Activated CD8-positive, alpha-beta memory T cell treated with anti-CD3 and anti-CD28 coated beads, Interleukin-2, amount 50 U/mL, for 4 hours (primary cell): Measurements from ENCODE around the gene IRF1.

ENCODE experiments used
- DNase-seq: peaks from one replicate; pipeline ENCODE4 v3.0.0-alpha.2; 2020

IRF1 gene

DNA sequence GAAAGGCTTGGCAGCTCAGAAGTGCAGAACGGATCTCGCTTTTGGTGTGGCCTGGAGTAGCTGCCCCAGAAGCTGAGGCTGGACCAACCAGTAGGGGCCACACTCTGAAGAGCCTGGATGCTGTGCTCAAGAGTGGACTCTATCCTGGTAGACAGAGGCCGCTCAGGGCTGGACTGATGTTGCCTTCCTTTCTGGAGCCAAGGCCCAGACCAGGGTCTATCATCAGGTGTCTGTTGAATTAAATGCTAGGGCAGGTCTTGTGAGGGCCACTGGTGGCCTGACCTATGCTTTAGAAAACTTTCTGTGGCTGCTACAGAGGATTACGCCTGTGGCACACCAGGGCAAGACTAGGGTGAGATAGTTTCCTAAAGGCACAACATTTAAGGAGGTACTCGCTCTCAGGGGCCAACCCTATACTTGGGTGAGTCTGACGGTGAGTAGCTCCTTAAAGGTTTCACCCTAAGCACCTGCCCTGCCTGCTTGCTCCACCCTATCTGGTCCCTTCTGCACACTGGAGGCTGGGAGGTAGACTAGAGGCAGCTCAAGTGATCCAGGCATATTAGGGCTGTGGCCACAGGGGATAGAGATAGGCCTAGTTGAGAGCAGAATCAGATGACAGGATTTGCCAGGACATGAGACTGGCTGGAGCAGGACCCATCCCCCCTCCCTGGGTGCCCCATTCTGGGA lies 9.8 kb upstream of the IRF1 start:
- DNase-seq: no peak

DNA sequence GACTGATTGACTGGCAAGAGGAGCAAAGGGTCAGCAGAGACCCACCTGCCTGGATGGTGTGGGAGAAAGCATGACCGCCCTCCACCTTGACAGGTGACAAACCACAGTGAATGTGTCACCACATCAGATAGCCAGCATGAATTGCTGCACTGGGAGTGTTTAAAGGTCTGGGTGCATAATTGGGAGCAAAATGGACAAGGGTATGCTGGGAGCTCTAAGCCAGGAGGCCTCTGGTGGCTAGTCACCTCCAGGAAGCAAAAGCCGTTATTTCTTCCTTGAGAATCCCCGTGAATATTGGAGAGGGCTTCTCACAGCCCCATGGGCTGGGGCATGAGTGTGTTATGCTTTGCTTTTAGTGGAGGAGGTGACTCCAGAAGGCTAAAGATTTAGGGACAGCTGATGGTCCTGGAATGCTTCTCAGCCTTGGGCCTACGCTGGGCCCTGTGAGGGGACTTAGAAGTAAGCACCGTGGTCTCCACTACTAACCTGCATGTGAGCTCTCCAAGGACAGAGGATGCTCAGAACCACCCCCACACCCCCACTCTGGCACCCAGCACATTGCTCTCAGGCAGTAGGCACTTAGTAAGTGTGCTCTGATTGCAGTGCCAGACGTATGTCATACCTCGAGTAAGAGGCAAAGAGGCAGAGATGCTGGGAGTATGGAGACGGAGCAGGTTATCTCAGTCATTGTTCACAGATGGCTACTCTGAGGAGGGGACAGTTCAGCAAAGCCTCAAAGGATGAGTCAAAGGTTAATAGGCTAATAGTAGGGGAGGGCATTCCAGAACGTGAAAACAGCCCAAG lies 9.1 kb upstream of the IRF1 start:
- DNase-seq: peak; percentile 16

DNA sequence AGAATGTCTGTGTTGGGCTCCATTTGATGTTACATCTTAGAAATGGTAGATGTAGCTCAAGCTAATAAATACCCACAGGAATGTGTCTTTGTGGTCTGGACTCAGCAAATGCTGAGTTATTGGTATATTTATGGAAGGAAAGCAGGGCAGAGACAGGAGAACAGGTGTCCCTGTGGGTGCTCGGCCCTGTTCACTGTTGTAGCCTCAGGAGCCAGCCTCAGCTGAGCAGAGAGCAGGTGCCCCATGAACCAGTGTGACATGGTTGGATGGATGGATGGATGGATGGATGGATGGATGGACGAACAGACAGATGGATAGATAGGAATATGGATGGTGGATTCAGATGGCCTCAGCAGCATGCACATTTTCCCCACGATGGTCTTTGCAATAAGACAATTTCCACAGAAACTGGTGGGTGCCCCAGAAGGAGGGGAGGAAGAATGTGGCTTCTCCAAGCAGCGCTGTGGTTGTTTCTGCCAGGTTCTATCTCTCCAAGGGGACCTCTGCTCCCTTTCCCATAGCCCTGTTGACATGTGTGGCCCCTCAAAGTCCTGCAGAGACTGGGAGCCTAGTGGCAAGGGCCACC lies 8.2 kb upstream of the IRF1 start:
- DNase-seq: no peak

DNA sequence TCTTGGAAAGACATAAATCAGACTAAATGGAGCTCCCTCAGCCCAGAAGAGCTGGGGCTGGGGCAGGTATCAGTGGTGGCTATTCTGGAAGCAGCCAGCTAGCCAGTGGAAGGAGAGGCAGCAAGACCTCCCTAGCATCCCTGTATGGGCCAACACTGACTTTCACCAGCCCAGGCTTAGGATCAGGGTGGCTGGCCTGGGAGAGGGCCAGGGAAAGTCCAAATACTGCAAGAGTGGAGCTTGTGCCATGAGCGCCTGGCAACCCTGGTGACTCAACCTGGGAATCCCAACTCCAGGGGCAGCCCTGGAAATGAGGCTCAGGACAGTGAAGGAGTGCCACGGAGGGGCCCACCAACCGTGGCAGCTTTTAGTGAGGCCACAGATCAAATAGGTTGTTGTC lies 7.6 kb upstream of the IRF1 start:
- DNase-seq: no peak

DNA sequence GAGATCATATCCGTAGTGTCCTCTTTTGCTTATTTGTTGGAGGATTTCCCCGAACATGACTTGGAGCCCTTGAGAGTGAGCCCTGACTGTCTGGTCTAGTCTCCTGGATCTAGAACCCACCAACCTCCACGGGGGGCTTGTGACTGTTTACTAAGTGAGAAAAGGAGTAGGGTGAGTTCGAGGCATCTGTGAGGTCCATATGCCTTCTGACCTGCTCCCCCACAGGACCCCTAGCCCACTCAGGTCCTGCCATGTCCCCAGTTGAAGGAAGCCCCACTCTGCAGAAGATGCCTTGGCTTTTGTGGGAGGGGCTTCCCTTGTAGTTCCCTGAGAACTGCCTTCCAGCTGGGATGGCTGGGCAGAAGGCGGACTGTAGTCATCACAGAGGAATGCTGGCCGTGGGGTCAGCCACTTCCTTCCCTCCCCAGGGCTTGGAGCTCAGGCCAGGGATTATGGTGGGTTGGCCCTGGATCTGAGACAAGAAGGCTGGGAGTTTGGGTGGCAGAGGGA lies 7.0 kb upstream of the IRF1 start:
- DNase-seq: peak; percentile 16

DNA sequence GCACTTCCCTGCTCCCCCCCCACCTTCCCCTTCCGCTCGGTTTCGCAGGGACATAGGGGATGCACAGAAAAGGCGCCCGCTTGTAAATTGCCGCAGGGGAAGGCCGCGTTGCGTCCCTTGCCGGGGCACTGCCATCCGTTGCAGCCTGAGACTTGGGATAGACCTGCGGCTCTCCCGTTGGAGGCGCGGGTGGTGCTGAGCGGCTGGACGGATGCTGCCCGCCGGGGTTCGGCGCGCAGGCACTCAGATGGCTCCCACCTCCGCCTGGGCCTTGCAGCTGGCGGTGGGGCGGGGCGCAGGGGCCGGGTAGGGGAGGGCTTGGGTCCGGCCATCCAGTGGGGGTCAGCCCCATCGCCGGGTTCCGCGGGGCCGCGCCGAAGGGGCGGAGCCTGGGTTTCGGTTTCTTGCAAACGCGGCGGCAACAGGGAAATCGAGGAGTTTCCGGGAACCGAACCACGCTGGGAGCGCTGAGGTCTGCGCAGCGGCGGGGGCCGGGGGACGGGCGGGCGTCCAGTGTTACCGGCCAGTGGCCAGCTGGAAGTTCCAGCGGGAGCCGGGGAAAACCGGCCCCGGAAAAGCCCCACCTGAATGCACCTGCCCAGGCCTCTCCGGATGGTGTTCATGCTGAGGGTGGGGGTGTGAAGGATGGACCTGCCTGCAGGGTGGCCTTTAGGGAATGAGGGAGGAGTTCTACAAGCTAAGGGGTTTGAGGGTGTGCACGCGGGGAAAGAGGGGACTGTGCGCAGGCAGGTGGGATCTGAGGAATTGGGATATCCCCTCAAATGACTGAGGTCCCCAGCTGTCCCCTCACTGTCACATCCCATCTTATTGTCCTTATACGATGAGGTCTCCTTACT lies 6.3 kb upstream of the IRF1 start:
- DNase-seq: peak; percentile 72

DNA sequence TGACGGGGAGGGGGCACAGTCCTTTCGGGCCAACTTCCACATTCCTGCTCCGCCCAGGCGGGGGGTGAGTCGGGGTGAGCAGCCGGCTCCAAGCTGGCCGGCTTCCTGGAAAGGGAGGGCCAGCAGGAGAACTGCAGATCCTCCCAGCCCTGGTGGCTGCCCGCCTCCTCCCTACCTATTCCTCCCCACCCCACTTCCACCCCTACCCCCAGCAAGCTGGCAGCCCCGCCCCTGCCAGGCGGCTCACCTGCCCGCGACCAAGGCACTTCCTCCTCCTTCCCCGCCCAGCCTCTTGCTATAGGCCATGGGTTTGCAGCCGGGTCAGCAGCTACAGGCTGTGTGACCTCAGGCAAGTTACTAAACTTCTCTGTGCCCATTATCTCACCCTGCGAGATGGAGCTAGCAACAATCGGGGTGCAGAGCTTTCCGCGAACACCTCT lies 5.6 kb upstream of the IRF1 start:
- peak; percentile 84 for DNase-seq

DNA sequence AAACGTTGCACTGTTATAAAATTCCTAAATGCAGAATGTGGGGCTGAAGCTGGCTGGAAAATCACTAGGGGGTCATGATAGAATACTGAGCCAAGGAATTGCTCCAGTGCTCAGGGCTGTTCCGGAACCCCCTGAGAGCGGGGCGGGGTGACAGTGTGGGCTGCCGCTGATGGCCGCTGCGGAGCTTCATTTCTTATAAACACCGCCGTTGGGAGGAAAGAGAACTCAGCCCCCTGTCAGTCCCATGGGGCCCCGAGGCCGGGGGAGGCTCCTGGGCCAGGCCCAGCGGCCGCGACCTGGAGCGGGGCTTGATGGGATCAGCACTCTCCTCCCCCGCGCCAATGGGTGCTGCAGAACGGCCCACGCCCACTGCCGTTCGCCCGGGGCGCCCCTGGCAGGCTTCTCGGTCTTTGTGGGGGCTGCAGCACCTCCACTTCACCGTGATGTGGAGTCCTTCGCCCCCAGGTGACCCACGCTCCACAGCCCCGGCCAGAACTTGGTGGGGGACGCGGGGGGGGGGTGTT lies 5.2 kb upstream of the IRF1 start:
- peak; percentile 72 for DNase-seq

DNA sequence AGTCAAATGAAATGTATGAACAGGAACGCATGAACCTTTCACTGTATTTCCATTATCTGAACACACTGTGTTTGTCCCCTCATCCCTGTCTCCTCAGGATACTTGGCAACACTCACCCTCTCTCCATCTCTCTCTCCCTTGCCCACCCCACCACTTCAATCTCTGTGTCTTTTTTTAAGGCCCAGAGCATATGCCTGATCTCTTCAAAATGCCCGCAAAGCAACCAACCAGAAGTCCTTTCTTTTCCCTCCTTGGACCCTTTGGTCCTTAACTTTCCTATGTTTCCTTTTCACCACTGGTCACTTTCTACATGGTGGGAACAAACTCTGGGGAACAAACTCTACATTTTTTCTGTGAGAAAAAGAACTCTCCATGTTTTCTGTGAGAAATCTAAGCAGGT lies 3.2 kb upstream of the IRF1 start:
- DNase-seq: no peak

DNA sequence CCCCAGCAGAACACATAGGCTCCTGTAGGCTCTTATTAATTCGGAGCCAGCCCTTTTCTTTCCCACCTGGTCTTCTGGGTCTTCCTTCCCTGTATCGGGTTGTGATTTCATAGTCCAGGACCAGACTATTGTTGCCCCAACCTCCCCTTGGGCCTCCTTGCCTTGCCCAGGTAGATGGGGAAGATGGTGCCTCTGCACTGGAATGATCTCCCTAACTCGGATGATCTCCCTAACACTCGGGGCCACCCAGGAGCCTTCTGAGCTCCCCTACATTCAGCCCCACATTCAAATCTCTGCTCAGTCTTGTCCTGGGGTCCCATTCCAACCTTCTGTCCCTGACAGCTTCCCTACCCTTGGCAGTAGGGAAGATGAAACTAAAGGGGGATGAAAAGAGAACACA lies 2.7 kb upstream of the IRF1 start:
- DNase-seq: no peak

DNA sequence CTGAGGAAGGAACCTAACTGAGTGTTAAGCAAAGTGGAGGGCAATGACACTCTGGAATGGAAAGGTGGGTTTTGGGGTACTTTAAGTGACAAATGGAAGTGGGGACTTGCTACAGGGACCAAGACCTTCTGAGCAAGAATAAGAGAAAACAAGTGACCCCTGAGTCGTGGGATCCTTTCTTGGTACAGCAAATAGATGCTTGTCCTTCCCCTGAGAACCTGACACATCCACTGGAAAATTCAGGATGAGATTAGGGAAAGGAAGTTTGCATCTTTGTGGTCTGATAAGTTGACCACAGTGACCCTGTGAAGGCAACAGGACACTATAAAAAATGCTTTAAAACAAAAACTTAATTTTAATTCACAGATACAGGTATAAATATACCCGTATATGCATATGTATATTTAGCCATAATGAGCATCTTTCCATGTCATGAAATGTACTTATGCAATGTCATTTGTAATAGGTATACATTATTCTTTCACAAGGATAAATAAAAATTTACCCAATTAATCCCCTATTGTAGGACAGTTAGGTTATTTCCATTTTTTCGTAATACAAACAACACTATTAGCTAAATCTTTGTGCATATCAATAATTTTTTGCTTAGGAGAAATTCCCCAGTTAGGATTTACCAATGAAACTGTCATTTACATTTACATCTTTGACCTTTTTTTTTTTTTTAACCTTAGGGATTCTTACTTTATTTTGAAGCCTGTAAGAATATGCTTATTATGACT lies 2.0 kb upstream of the IRF1 start:
- DNase-seq: no peak

DNA sequence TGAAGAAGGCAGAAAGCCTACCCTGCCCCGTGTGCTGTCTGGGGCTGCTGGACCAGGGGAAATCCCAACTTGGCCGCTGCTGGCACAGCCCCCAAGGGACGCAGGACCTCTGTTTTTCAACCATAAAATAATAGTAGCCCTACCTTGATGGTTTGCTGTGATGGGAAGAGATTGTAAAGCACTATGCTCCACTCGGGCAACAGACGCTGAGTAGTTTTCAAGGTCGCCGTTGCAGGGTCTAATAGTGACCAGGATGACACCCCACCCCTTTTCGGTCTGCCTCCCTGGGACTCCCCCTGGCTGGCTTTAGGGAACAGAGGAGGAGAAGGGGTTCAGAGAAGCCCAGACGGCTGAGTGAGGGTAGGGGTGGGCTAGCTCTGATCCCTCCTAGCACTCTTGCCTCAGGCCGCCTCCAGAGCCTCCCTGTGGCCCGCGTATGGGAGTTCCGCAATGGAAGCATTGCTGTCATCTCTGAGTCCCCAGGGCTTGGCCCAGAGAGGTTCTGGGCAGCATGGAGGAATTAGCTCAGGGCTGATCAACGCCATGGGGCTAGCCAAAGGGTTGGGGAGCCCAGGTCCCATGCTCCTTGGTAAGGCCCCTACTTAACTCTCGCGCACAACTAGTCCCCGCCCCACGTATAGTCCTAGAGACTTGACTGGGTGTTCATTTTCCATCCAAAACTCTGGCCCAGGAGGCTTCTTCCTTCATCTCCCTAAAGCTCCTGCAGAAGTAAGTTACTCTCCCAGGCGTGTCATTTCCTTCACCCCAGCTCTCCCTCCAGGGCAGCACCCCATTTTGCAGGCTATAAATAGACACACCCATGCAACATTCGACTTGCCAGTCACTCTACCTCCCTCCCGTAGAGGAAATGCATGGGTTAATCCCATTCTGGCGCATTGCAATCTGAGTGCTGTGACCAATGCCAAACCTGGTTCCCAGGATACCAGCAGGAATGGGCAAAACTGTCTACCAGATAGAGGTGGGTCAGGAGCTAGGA lies 1.1 kb upstream of the IRF1 start:
- DNase-seq: peak; percentile 41

DNA sequence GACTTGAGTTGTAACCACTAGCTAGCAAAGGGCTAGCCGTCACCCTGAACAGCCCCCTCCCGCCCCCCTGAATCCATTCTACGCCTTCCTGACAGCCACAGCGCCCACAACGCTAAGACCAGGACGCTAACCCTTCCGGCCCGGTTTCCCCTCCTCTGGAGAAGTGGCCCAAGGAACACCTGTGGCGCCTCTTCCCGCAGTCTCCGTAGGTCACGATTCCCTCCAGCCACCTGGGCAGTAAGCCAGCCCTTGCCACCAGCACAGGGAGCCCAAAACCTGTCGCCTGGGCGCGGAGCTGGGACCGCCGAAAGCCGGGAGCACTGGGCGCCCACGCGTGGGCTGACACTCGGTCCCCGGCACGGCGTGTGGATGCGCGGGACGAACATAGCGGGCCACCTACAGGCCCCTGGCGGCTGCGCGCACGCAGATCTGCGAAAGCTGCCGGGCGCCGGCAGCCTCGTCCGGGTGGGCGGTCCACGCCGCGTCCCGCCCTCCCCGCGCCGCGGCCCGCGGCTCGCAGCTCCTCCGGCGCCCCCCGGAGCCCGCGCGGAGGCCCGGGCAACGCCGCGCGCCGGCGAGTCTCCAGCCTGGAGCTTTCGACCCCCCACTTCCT lies 596 bp downstream of the IRF1 start:
- DNase-seq: peak; percentile 67

DNA sequence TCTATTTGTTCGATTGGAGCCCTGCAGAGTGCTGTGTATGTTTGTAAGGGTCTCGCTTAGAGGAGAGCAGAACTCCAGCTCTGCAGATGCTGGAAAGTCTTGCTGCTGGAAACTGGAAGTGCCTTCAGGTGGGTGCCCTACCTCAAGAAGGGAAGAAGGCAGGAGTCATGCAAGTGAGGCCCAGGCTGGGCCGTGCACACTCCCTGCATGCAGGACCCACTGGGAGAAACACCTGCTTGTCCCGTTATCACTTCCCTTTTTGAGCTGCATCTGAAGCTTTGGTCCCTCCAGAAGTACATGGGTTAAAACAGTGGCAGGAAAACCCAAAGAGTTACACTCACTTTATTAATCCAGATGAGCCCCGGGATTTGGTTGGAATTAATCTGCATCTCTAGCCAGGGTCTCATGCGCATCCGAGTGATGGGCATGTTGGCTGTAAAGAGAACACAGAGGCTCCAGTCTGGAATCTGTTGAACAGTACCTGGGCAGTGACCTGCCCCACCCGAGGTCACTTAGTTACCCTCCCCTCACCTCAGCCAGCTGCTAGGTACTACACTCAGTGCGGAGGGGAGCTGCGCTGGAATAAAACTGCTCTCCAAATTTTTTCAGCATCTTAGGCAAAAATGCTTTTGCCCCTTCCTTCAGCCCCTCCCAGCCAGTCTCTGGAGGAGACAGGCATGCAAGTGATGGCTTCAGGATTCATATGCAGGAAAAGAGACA lies 1.4 kb downstream of the IRF1 start:
- DNase-seq: peak; percentile 26

DNA sequence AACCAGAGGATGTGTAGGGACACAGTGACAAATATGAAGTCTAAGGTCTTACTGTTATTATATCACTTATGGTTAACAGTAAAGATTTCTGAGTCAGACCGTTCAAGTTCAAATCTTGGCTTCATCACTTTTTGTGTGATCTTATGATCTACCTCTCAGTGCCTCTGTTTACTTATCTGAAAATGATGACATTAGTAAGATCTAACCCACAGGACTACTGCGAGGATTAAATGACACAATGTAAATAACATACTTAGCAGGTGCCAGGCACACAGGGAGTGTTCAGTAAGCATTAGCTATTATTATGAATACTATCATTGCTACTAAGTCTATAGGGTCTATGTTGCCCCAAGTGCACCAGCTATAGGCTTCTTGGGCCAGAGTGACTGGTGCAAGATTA lies 2.0 kb downstream of the IRF1 start:
- no peak for DNase-seq

DNA sequence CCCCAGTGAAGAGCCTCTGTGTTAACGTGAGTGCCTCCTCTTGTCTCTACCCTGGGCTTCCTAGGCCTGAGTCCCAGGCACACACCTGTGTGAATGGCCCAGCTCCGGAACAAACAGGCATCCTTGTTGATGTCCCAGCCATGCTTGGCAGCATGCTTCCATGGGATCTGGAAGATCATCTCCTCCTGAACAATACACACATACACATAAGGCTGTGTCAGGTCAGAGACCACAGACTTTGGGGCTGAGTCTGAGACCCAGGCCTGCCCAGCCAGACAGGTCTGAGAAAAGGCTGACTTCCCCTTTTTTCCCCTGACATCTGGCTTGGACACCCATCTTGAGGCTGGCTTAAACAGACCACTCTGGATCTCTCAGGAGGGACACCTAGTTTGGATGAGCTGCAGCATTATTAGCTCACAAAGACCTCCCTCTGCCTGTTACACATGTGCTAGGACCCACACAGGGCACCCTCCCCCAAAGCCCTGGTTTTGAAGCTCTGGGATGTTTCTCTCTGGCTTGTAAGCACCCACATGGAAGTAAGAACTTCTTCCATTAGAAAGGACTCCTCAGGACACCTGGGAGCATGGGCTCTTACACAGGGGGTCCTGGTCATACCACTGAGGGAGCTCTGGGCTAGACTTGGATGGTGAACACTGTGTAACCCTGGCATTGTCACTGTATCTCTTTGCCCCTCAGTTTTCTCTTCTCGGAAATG lies 2.6 kb downstream of the IRF1 start:
- peak; percentile 16 for DNase-seq

DNA sequence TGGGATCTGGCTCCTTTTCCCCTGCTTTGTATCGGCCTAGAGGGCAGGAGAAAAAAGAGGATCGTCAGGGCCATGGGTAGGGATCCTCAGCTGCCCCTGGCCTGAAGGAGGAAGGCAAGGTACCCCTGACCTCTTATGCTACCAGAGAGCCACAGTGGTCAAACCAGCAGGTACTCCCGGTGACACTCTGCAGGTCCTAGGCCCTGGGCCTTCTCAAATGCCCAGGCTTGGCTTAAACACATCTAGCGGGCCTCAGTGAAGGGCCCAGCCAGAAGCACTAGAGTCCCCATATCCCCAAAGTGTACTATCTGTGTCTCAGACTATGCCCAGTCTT lies 3.5 kb downstream of the IRF1 start:
- no peak for DNase-seq

DNA sequence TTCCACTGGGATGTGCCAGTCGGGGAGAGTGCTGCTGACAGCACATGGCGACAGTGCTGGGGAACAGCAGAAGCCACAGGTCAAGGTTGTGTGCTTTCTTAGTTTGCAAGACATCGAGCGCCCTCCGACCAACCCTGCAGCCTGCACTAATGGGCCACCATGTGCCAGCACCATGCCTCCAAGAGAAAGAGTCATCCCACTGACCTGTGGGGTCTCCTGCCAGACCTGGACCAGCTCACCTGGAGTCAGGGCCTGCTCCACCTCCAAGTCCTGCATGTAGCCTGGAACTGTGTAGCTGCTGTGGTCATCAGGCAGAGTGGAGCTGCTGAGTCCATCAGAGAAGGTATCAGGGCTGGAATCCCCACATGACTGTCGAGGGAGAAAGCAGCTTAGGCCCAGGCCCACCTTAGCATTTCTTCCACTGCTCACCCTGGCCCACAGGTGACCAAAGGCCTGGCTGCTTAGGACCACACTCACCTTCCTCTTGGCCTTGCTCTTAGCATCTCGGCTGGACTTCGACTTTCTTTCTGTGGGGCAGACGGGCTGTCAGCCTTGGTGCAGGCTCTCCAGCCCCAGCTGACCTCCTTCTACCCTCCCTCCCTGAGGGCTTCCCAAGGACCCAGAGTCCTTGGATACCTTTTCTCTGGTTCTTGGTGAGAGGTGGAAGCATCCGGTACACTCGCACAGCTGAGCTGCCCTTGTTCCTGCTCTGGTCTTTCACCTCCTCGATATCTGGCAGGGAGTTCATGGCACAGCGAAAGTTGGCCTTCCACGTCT lies 4.1 kb downstream of the IRF1 start:
- DNase-seq: peak; percentile 19
